Tibial nerve (tissue), 4 donors: Measurements from ENCODE around the gene APLNR. TPM values are rescaled to one million over a fixed set of nuclear protein-coding genes. Genes with fewer than 3 reads are reported as not detected.
A peak's percentile ranks its signal among the peaks of the same experiment; 100 is the strongest.

Experiments
- DNase-seq, 2 donors: peaks; one replicate each; pipeline ENCODE4 v3.0.0-alpha.2; 2019; ENCODE audit warnings: low spot score in 2 of 2
- H3K27ac ChIP-seq, 4 donors: fragments of 200-600 bp; sonication (generic) in 3 of 4; one replicate each; pipeline ENCODE4 v1.5.1; 2017 to 2019; ENCODE audit warnings: mild to moderate bottlenecking in 1 of 4
- H3K27me3 ChIP-seq, 2 donors: fragments of 200-600 bp; sonication (generic) in 1 of 2; one replicate each; pipeline versions ENCODE4 v1.5.1 to v1.6.0; 2017 to 2019
- H3K36me3 ChIP-seq, 3 donors: fragments of 200-600 bp; sonication (generic); one replicate each; pipeline ENCODE4 v1.5.1; 2018 to 2019
- H3K4me1 ChIP-seq, 4 donors: fragments of 200-600 bp; sonication (generic) in 3 of 4; one replicate each; pipeline ENCODE4 v1.5.1; 2017 to 2019
- H3K4me3 ChIP-seq, 4 donors: fragments of 200-600 bp; sonication (generic) in 3 of 4; one replicate each; pipeline ENCODE4 v1.5.1; 2017 to 2019; ENCODE audit warnings: mild to moderate bottlenecking in 1 of 4, moderate library complexity in 1 of 4
- H3K9me3 ChIP-seq, 4 donors: fragments of 200-600 bp; sonication (generic) in 3 of 4; one replicate each; pipeline ENCODE4 v1.5.1; 2017 to 2019
- EP300 ChIP-seq, 2 donors: sonication (generic); formaldehyde crosslinking; IDR thresholded peaks; one replicate each; pipeline ENCODE4 v1.6.1; 2017; ENCODE audit warnings: antibody characterized with exemption in 2 of 2, mild to moderate bottlenecking in 1 of 2
- POLR2A ChIP-seq, 2 donors: fragments of 450-650 bp; IDR thresholded peaks; one replicate each; pipeline ENCODE4 v1.6.1; 2017; ENCODE audit warnings: antibody characterized with exemption in 2 of 2, mild to moderate bottlenecking in 2 of 2, moderate library complexity in 2 of 2
- WGBS, 2 donors: methylation state at CpG; one replicate each; pipeline ENCODE4 v1.1.5; 2018; 5-methylcytosine and 5-hydroxymethylcytosine counted together
- total RNA-seq, 4 donors: library from RNA; depleted of rRNA; stranded (reverse); fragments of >200 nt; gene quantifications; one replicate each; pipeline ENCODE4 v1.1.0, GENCODE V29; 2016
- TF ChIP-seq, protein P1 (sequence below), 5 experiments: fragments of 200-600 bp in 3 of 5; fragments of 450-650 bp in 2 of 5; sonication (generic) in 3 of 5; IDR thresholded peaks; one replicate each; pipeline ENCODE4 v1.5.1; 2016 to 2019; ENCODE audit warnings: antibody characterized with exemption in 5 of 5, mild to moderate bottlenecking in 3 of 5, moderate library complexity in 2 of 5

The APLNR gene
- total RNA-seq, 4 donors from 2014 or later = 0.63 to 12.9 (median 2.0) TPM

DNA sequence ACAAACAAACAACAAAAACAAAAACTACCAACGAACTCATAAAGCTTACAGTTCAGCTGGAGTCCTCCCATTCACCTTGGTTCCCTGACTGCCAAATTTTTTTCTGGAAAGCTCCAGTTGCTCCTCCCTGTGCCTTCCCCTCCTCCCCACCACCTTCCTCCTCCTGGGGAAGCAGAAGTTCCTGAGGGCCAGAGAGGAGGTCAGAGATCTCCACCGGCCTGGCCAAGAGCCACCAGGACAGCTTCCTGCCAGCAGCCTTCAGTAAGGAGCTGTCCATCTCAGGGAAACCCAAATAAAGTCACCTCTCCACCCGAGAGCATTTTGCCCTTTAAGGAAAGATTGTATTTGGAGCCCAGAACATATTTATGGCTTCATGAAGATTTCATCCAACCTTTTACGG lies 20.0 kb downstream of the APLNR start:
- no peaks in the 10 kb centered on the region for H3K27me3 ChIP-seq
- peaks cover 0 to 15% (median 5%) of the 10 kb centered on the region in 4 donors for H3K4me1 ChIP-seq
- no peak overlapping the region for H3K4me3 ChIP-seq
- DNase-seq = no peak
- no peaks in the 10 kb centered on the region for H3K36me3 ChIP-seq
- TF ChIP-seq POLR2A (IDR thresholded peaks at IDR 0.05) (no peak), EP300 (IDR thresholded peaks at IDR 0.05) (no peak)
- TF ChIP-seq, protein P1, sequence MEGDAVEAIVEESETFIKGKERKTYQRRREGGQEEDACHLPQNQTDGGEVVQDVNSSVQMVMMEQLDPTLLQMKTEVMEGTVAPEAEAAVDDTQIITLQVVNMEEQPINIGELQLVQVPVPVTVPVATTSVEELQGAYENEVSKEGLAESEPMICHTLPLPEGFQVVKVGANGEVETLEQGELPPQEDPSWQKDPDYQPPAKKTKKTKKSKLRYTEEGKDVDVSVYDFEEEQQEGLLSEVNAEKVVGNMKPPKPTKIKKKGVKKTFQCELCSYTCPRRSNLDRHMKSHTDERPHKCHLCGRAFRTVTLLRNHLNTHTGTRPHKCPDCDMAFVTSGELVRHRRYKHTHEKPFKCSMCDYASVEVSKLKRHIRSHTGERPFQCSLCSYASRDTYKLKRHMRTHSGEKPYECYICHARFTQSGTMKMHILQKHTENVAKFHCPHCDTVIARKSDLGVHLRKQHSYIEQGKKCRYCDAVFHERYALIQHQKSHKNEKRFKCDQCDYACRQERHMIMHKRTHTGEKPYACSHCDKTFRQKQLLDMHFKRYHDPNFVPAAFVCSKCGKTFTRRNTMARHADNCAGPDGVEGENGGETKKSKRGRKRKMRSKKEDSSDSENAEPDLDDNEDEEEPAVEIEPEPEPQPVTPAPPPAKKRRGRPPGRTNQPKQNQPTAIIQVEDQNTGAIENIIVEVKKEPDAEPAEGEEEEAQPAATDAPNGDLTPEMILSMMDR (IDR thresholded peaks at IDR 0.05) = no peak
- no peak overlapping the region for H3K27ac ChIP-seq
- 45 to 60% methylated on average over 4 of the region's 4 CpGs for WGBS, 2 donors
- no peaks in the 10 kb centered on the region for H3K9me3 ChIP-seq

DNA sequence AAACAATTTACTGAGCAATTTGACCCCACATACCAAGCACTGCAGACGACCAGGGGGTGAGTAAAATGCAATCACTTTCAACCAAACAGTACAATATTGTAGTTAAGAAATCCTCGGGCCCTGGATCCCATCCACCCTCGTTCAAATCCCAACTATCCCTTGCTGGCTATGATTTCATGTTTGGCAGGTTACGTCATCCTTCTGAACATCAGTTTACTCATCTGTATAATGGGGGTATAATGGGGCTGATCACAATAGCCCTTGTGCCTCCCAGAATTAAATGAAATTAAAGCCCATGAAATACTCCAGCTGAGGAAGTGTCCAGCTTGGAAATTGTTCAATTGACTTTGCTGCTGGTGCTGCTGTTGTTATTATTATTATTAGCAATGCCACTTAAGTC lies 20.6 kb downstream of the APLNR start:
- TF ChIP-seq POLR2A (IDR thresholded peaks at IDR 0.05) = no peak
- TF ChIP-seq, protein P1 (IDR thresholded peaks at IDR 0.05) = no peak
- TF ChIP-seq EP300 (IDR thresholded peaks at IDR 0.05) = no peak
- Histone ChIP-seq H3K9me3 (no peaks in the 10 kb centered on the region), H3K27me3 (no peaks in the 10 kb centered on the region), H3K4me3 (no peak overlapping the region), H3K4me1 (peaks cover 0 to 15% (median 5%) of the 10 kb centered on the region in 4 donors), H3K36me3 (no peaks in the 10 kb centered on the region), H3K27ac (no peak overlapping the region)
- 46 to 50% methylated on average over 4 of the region's 4 CpGs for WGBS, 2 donors
- DNase-seq = no peak

DNA sequence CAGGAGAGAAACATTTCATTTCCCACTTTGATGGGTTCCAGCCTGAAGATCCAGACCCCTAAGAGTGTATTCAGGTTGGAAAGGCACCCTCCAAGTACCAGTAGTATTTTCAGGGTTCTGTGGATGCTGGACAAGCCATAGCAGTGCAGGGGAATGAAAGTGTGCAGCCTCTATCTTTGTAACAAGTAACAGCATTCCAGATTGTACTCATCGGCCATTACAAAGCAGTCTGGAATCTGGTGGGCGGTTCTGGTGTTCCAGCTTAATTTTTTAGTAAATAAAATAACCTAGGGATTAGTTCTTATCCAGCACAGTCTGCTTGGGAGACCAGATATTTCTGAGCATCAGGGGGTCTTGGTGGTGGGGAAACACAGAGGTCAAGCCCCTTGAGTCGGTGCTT lies 22.6 kb downstream of the APLNR start:
- H3K4me3 ChIP-seq = no peak overlapping the region
- H3K27me3 ChIP-seq = no peaks in the 10 kb centered on the region
- H3K36me3 ChIP-seq = no peaks in the 10 kb centered on the region
- TF ChIP-seq EP300 (IDR thresholded peaks at IDR 0.05) (no peak), POLR2A (IDR thresholded peaks at IDR 0.05) (no peak)
- TF ChIP-seq, protein P1 (IDR thresholded peaks at IDR 0.05) = no peak
- no peak overlapping the region for H3K27ac ChIP-seq
- WGBS, 2 donors = 42 to 44% methylated on average over 3 of the region's 3 CpGs
- no peak for DNase-seq
- peaks cover 0 to 15% (median 5%) of the 10 kb centered on the region in 4 donors for H3K4me1 ChIP-seq
- no peaks in the 10 kb centered on the region for H3K9me3 ChIP-seq

DNA sequence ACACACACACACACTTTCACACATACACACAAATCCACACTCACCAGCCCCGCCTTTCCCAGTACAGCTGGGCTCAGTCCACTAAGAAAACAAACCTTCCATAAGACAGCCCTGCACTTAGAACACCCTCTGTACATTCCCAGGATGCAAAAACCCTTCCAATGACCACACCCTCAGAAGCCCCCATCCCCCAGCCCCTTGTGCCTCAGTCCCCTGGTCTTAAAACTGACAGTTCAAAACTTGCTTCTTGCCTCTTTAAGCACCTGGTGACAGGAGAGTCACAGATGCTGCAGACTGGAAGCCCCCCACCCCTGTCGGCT lies 23.0 kb downstream of the APLNR start:
- no peak for DNase-seq
- Histone ChIP-seq H3K9me3 (no peaks in the 10 kb centered on the region), H3K27me3 (no peaks in the 10 kb centered on the region), H3K36me3 (no peaks in the 10 kb centered on the region), H3K4me3 (no peak overlapping the region), H3K4me1 (peaks cover 0 to 11% (median 5%) of the 10 kb centered on the region in 4 donors), H3K27ac (peak overlapping the region in 1 of 4 donors; percentile 2)
- TF ChIP-seq POLR2A (IDR thresholded peaks at IDR 0.05) = no peak
- TF ChIP-seq, protein P1 (IDR thresholded peaks at IDR 0.05) = no peak
- TF ChIP-seq EP300 (IDR thresholded peaks at IDR 0.05) = no peak
- WGBS, 2 donors = 49 to 57% methylated on average over 2 of the region's 2 CpGs

DNA sequence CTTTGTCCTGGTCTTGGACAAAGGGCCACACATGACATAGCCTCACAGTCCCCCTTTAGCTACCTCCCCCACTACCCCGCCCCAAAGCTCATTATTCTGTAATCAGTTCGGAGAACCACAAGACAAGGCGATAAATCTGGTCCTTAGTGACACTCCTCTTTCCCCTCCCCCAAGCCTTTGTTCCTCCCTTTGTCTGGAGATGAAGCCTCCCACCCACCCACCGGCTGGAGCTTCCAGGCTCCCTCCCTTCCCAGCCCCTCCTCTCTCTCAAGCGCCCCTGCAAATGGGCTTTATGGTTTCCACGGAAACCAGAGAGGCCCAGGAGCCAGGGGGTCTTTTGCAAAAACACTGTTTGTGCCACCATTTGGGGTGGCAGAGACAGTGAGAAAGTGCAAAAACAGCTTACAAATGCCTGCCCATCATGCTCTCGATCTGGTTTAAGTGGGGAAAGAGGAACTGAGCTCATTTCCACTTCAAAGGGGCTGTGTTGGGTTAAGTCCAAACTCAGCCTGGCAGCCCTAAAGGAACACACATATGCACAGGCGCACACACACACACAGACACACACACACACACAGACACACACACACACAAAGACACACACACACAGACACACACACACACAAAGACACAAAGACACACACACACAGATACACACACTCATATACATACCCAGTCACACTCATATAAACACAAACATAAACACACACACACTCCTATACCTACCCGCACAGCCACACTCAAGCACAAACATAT lies 23.5 kb downstream of the APLNR start:
- H3K9me3 ChIP-seq = no peaks in the 10 kb centered on the region
- peaks cover 0 to 11% (median 5%) of the 10 kb centered on the region in 4 donors for H3K4me1 ChIP-seq
- H3K27me3 ChIP-seq = no peaks in the 10 kb centered on the region
- peak overlapping the region in 1 of 4 donors; percentile 7 for H3K27ac ChIP-seq
- H3K4me3 ChIP-seq = no peak overlapping the region
- WGBS, 2 donors = 31% methylated on average over 9 of the region's 9 CpGs
- DNase-seq = no peak
- TF ChIP-seq POLR2A (IDR thresholded peaks at IDR 0.05) (no peak), EP300 (IDR thresholded peaks at IDR 0.05) (no peak)
- TF ChIP-seq, protein P1 (IDR thresholded peaks at IDR 0.05) = no peak
- no peaks in the 10 kb centered on the region for H3K36me3 ChIP-seq
